ENCODE results near the gene OSBPL3. TPM values are rescaled to one million over a fixed set of nuclear protein-coding genes. Genes with fewer than 3 reads are reported as not detected.

OSBPL3 gene
- total and polyA plus RNA-seq, 2 donors (not counting 3 experiments of a cell fraction or from before 2014, with no cell fraction given): 7.5 to 27.1 TPM

GRCh38 chr7:24816868-24817267, 163.1 kb downstream of the OSBPL3 start:
- no peak for FAIRE-seq
- H3K9me3 ChIP-seq (replicated peaks; ENCODE audit: control insufficient read depth, insufficient read depth, low read length): no peaks in the 10 kb centered on the region
- H3K4me2 ChIP-seq (ENCODE audit: insufficient read depth, low read length): no peak overlapping the region
- H3K79me2 ChIP-seq (ENCODE audit: control insufficient read depth, insufficient read depth, low read length): no peaks in the 10 kb centered on the region
- no peak for DNase-seq (ENCODE audit: low read depth, low spot score)
- H3K36me3 ChIP-seq (ENCODE audit: control insufficient read depth in 2 of 2, extremely low read depth in 1 of 2, insufficient read depth in 2 of 2, low read length in 2 of 2): peaks cover 0 to 2% of the 10 kb centered on the region in 2 experiments
- CTCF ChIA-PET: interaction anchor here (0.6 to 4.9 kb wide), 4 partner anchors 167 to 281 kb away, joined by 3 to 36 read pairs (median 8); no protein-coding TSS in a partner anchor
- no peak overlapping the region for H3K9ac ChIP-seq (replicated peaks; ENCODE audit: extremely low read depth, insufficient read depth, low read length)
- dilution Hi-C loops (cut with MboI; ENCODE audit: extremely low pct_ligation_motif_present, low sequenced_read_pairs): no loop called here
- H4K20me1 ChIP-seq (replicated peaks; ENCODE audit: control insufficient read depth, extremely low read depth, insufficient read depth, low read length): no peaks in the 10 kb centered on the region
- BruUV-seq (replicated peaks): no TSS peak
- no peaks in the 10 kb centered on the region for H3K9me1 ChIP-seq (replicated peaks; ENCODE audit: control insufficient read depth, extremely low read depth, insufficient read depth, low read length)
- H3K27ac ChIP-seq (ENCODE audit: insufficient read depth, low read depth, low read length): no peak overlapping the region
- no peak overlapping the region for H2AFZ ChIP-seq (ENCODE audit: low read depth, low read length)
- no peaks in the 10 kb centered on the region for H3K27me3 ChIP-seq (ENCODE audit: control insufficient read depth in 2 of 2, insufficient read depth in 2 of 2, low read length in 2 of 2)
- intact Hi-C loops (cut with micrococcal nuclease): no loop called here
- no peak overlapping the region for H3K4me3 ChIP-seq (replicated peaks in 1 of 3; ENCODE audit: insufficient read depth in 1 of 3, low read depth in 1 of 3, low read length in 3 of 3)
- H3K4me1 ChIP-seq (ENCODE audit: control insufficient read depth, extremely low read depth, insufficient read depth, low read length): peaks cover 15% of the 10 kb centered on the region
- POLR2A ChIA-PET: no interaction called here
- TF ChIP-seq MYC (IDR thresholded peaks at IDR 0.05; ENCODE audit: low read depth, low read length) (no peak), CTCF (IDR thresholded peaks at IDR 0.05; ENCODE audit: extremely low read depth in 1 of 2, insufficient read depth in 1 of 2, low read depth in 1 of 2, low read length in 2 of 2) (no peak), POLR2A (IDR thresholded peaks at IDR 0.05; ENCODE audit: low read depth, low read length) (no peak), GATA2 (IDR thresholded peaks at IDR 0.05; ENCODE audit: insufficient read depth, insufficient read length, low read depth, low read length) (no peak), POLR2AphosphoS5 (IDR thresholded peaks at IDR 0.05; ENCODE audit: insufficient read depth, low read depth, low read length) (no peak), MAX (IDR thresholded peaks at IDR 0.05; ENCODE audit: insufficient read depth, insufficient read length) (no peak), FOS (IDR thresholded peaks at IDR 0.05; ENCODE audit: borderline replicate concordance, insufficient read depth, low read length) (no peak), JUN (IDR thresholded peaks at IDR 0.05; ENCODE audit: borderline replicate concordance, insufficient read depth, insufficient read length, low read depth) (no peak), EZH2 (IDR thresholded peaks at IDR 0.05; ENCODE audit: borderline replicate concordance, low read depth, low read length, severe bottlenecking) (no peak)

Measured in endothelial cell of umbilical vein (primary cell).